HCT116 (cell line): Measurements from ENCODE around the gene DPP4.

Source experiments
- CTCF ChIP-seq, 3 experiments: fragments of 200-600 bp in 1 of 3; sonication (generic) in 1 of 3; IDR thresholded peaks in 2 of 3; conservative IDR thresholded peaks in 1 of 3; 2 replicates each; pipeline ENCODE4 v1.5.1; 2012 to 2017; ENCODE audit warnings: low read depth in 2 of 3, low read length in 2 of 3, antibody characterized with exemption in 1 of 3, borderline replicate concordance in 1 of 3, control low read depth in 1 of 3, mild to moderate bottlenecking in 1 of 3, mixed read lengths in 1 of 3, mixed run types in 1 of 3, moderate library complexity in 1 of 3; ENCODE audit not compliant: insufficient read depth in 1 of 3
- EGR1 ChIP-seq: IDR thresholded peaks from 2 replicates; pipeline ENCODE4 v1.6.1; 2012; ENCODE audit warnings: low read depth
- EZH2 ChIP-seq: fragments of 200-600 bp; sonication (generic); IDR thresholded peaks from 2 replicates; pipeline ENCODE4 v1.6.1; 2017; ENCODE audit warnings: antibody characterized with exemption, mixed run types
- JUND ChIP-seq: IDR thresholded peaks from 2 replicates; pipeline ENCODE4 v1.6.1; 2012
- POLR2A ChIP-seq: IDR thresholded peaks from 2 replicates; pipeline ENCODE4 v1.7.0; 2011; ENCODE audit warnings: borderline replicate concordance; ENCODE audit not compliant: insufficient read depth, insufficient read length; ENCODE audit errors: extremely low read depth
- SP1 ChIP-seq: IDR thresholded peaks from 2 replicates; pipeline ENCODE4 v1.6.1; 2012; ENCODE audit warnings: low read depth
- ZFX ChIP-seq: fragments of 450-650 bp; IDR thresholded peaks from 2 replicates; pipeline ENCODE4 v1.6.1; 2017
- TF ChIP-seq, protein P1 (sequence below): IDR thresholded peaks from 2 replicates; pipeline ENCODE4 v1.6.1; 2012

DNA sequence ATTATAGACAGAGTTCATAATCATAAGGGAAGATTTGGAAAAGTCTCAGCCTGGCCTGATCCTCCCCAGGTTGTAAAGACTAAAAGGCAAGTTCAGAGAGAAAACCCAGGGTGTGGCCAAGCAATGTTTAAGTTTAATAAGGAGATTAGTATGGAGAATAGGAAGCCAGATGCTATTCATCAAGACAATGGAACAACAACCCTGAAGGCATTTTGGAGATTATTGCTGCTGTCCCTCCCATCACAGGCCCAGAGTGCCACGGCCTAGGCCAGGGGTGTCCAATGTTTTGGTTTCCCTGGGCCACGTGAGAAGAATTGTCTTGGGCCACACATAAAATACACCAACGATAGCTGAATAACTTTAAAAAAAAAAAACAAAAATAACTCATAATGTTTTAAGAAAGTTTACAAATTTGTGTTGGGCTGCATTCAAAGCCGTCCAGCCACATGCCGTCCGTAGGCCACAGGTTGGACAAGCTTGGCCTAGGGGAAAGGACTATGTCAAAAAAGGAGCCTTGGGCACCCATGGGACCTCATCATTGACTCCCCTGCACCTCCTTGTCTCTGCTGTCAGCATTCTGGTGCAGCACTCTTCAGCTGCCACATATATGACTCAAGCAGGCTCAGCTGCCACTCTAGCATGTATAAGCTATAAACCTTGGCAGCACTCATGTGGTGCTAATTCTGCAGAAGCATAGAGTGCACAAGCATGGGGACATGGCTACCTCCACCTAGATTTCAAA is 20.8 kb downstream of the DPP4 start:
- TF ChIP-seq CTCF (IDR thresholded peaks at IDR 0.05 in 2 of 3, conservative IDR thresholded peaks at IDR 0.05 in 1 of 3; ENCODE audit: borderline replicate concordance in 1 of 3, insufficient read depth in 1 of 3, low read depth in 2 of 3, low read length in 2 of 3) (no peak), EGR1 (no peak), ZFX (no peak), JUND (no peak), EZH2 (no peak), POLR2A (no peak), SP1 (no peak)
- TF ChIP-seq, protein P1, sequence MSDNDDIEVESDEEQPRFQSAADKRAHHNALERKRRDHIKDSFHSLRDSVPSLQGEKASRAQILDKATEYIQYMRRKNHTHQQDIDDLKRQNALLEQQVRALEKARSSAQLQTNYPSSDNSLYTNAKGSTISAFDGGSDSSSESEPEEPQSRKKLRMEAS = no peak
